ENCODE data around the gene LSR.
A peak's percentile ranks its signal among the peaks of the same experiment; 100 is the strongest.

DNA sequence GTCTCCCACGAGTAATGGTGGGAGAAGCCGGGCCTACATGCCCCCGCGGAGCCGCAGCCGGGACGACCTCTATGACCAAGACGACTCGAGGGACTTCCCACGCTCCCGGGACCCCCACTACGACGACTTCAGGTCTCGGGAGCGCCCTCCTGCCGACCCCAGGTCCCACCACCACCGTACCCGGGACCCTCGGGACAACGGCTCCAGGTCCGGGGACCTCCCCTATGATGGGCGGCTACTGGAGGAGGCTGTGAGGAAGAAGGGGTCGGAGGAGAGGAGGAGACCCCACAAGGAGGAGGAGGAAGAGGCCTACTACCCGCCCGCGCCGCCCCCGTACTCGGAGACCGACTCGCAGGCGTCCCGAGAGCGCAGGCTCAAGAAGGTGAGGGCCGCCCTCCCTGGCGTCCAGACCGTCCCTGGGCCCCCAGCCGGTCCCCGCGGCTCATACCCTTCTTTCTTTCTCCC lies 18.6 kb downstream of the LSR start:
- TF ChIP-seq POLR2A (IDR thresholded peaks at IDR 0.05; ENCODE audit: low read depth, low read length) (no peak), TAF1 (IDR thresholded peaks at IDR 0.05; ENCODE audit: low read depth, low read length) (no peak), POLR2AphosphoS5 (IDR thresholded peaks at IDR 0.05; ENCODE audit: low read depth, low read length) (no peak; the same call in none of the 2 replicates), SPI1 (IDR thresholded peaks at IDR 0.05; ENCODE audit: low read depth, low read length) (no peak), POU2F2 (IDR thresholded peaks at IDR 0.05; ENCODE audit: low read depth, low read length) (peak; percentile 50; the same call in 1 of the 2 replicates), PAX5 (IDR thresholded peaks at IDR 0.05; ENCODE audit: insufficient read depth, low read length, severe bottlenecking) (no peak)

Measured in GM12891 (cell line).